SK-N-SH (cell line): ENCODE results near the gene LARGE2. TPM values are rescaled to one million over a fixed set of nuclear protein-coding genes. Genes with fewer than 3 reads are reported as not detected.

Experiments
- CTCF ChIA-PET: fragments of 300-600, 350-600 bp; formaldehyde crosslinking; extraction: SDS; loops from one replicate; lab custom pipeline; 2021; lab: Yijun Ruan, JAX
- POLR2A ChIA-PET: fragments of 350-600 bp; sonication (Branson Sonifier 250); formaldehyde crosslinking; extraction: SDS; loops from one replicate; lab custom pipeline; 2020; ENCODE audit warnings: antibody characterized with exemption, inconsistent platforms; lab: Yijun Ruan, JAX
- DNase-seq: peaks from one replicate; pipeline ENCODE4 v3.0.0; 2012
- H2AFZ ChIP-seq: fragments of 200-600 bp; sonication (generic); 2 replicates; pipeline ENCODE4 v1.8.1; 2016; ENCODE audit warnings: antibody characterized with exemption, mild to moderate bottlenecking, low read depth
- H3F3A ChIP-seq: fragments of 200-600 bp; sonication (generic); replicated peaks from 2 replicates; pipeline ENCODE3; 2016; ENCODE audit warnings: antibody characterized with exemption, mild to moderate bottlenecking; ENCODE audit not compliant: insufficient read depth
- H3K27ac ChIP-seq, 2 experiments: fragments of 200-500 bp in 1 of 2; fragments of 200-600 bp in 1 of 2; sonication (Bioruptor generic) in 1 of 2; sonication (generic), shearing (Covaris generic) in 1 of 2; 2 replicates each; pipeline versions ENCODE4 v1.5.1 to v1.6.1; 2014 to 2016; ENCODE audit warnings: low read depth in 2 of 2, inconsistent platforms in 1 of 2, low read length in 1 of 2, mild to moderate bottlenecking in 1 of 2, mixed read lengths in 1 of 2
- H3K27me3 ChIP-seq: fragments of 200-600 bp; sonication (generic), shearing (Covaris generic); 2 replicates; pipeline ENCODE4 v1.6.1; 2016; ENCODE audit warnings: mixed run types; ENCODE audit not compliant: insufficient read depth
- H3K36me3 ChIP-seq, 2 experiments: fragments of 200-500 bp in 1 of 2; fragments of 200-600 bp in 1 of 2; sonication (Bioruptor generic) in 1 of 2; sonication (generic) in 1 of 2; replicated peaks in 1 of 2; 2 replicates each; pipeline versions ENCODE3 to v1.5.1; 2014 to 2016; ENCODE audit warnings: low read length in 1 of 2, mild to moderate bottlenecking in 1 of 2; ENCODE audit not compliant: insufficient read depth in 2 of 2, control insufficient read depth in 1 of 2
- H3K4me1 ChIP-seq, 2 experiments: fragments of 200-500 bp in 1 of 2; fragments of 200-600 bp in 1 of 2; sonication (Bioruptor generic) in 1 of 2; sonication (generic), shearing (Covaris generic) in 1 of 2; 2 replicates each; pipeline versions ENCODE4 v1.5.1 to v1.6.1; 2014 to 2016; ENCODE audit warnings: low read depth in 1 of 2, low read length in 1 of 2, mixed run types in 1 of 2; ENCODE audit not compliant: insufficient read depth in 2 of 2, control insufficient read depth in 1 of 2
- H3K4me2 ChIP-seq: fragments of 200-600 bp; sonication (generic), shearing (Covaris generic); 2 replicates; pipeline ENCODE4 v1.6.1; 2017; ENCODE audit warnings: mixed run types
- H3K4me3 ChIP-seq, 2 experiments: fragments of 200-500 bp in 1 of 2; fragments of 200-600 bp in 1 of 2; sonication (Bioruptor generic) in 1 of 2; sonication (generic), shearing (Covaris generic) in 1 of 2; 2 replicates each; pipeline versions ENCODE4 v1.5.1 to v1.8.1; 2014 to 2016; ENCODE audit warnings: low read depth in 2 of 2, inconsistent platforms in 1 of 2, low read length in 1 of 2, mild to moderate bottlenecking in 1 of 2, mixed read lengths in 1 of 2, moderate library complexity in 1 of 2
- H3K79me2 ChIP-seq: fragments of 200-600 bp; sonication (generic); 2 replicates; pipeline ENCODE4 v1.8.1; 2017; ENCODE audit warnings: mild to moderate bottlenecking; ENCODE audit not compliant: insufficient read depth
- H3K9ac ChIP-seq: fragments of 200-600 bp; sonication (generic); 2 replicates; pipeline ENCODE4 v1.6.1; 2017; ENCODE audit warnings: mixed run types
- H3K9me2 ChIP-seq: fragments of 200-600 bp; sonication (generic); 2 replicates; pipeline ENCODE4 v1.6.1; 2017; ENCODE audit warnings: mixed run types
- H3K9me3 ChIP-seq: fragments of 200-600 bp; sonication (generic); 2 replicates; pipeline ENCODE4 v1.6.1; 2017; ENCODE audit warnings: mixed run types, mild to moderate bottlenecking, moderate library complexity
- H4K20me1 ChIP-seq: fragments of 200-600 bp; sonication (generic); 2 replicates; pipeline ENCODE4 v1.6.1; 2017; ENCODE audit warnings: mild to moderate bottlenecking, mixed run types; ENCODE audit not compliant: insufficient read depth
- CTCF ChIP-seq: fragments of 200-600 bp; sonication (generic); IDR thresholded peaks from 2 replicates; pipeline ENCODE4 v1.6.1; 2017; ENCODE audit warnings: antibody characterized with exemption, mild to moderate bottlenecking, moderate library complexity
- ELF1 ChIP-seq: IDR thresholded peaks from 2 replicates; pipeline ENCODE4 v1.4.0; 2012
- EZH2phosphoT487 ChIP-seq: fragments of 200-600 bp; sonication (generic); IDR thresholded peaks from 2 replicates; pipeline ENCODE4 v1.6.1; 2017; ENCODE audit warnings: low read depth, mixed run types, mild to moderate bottlenecking, antibody characterized with exemption, moderate library complexity, borderline replicate concordance
- FOSL2 ChIP-seq: IDR thresholded peaks from 2 replicates; pipeline ENCODE4 v1.4.0; 2012; ENCODE audit warnings: low read depth, mild to moderate bottlenecking, moderate library complexity, borderline replicate concordance
- FOXM1 ChIP-seq: IDR thresholded peaks from 2 replicates; pipeline ENCODE4 v1.4.0; 2012; ENCODE audit warnings: low read depth, mild to moderate bottlenecking
- GABPA ChIP-seq: IDR thresholded peaks from 2 replicates; pipeline ENCODE4 v1.4.0; 2012; ENCODE audit warnings: low read depth, mild to moderate bottlenecking
- JUND ChIP-seq: IDR thresholded peaks from 2 replicates; pipeline ENCODE4 v1.4.0; 2012
- MEF2A ChIP-seq: IDR thresholded peaks from 2 replicates; pipeline ENCODE4 v1.4.0; 2012; ENCODE audit warnings: low read depth, borderline replicate concordance
- NFIC ChIP-seq: IDR thresholded peaks from 2 replicates; pipeline ENCODE4 v1.4.0; 2012; ENCODE audit warnings: borderline replicate concordance
- NRF1 ChIP-seq: IDR thresholded peaks from 2 replicates; pipeline ENCODE4 v1.6.1; 2012; ENCODE audit warnings: low read depth, mild to moderate bottlenecking, low read length
- POLR2AphosphoS5 ChIP-seq: IDR thresholded peaks from 2 replicates; pipeline ENCODE4 v1.6.1; 2012; ENCODE audit warnings: low read depth, low read length
- RAD21 ChIP-seq: IDR thresholded peaks from 2 replicates; pipeline ENCODE4 v1.6.1; 2012; ENCODE audit warnings: mild to moderate bottlenecking, low read length
- RXRA ChIP-seq: IDR thresholded peaks from 2 replicates; pipeline ENCODE4 v1.4.0; 2012; ENCODE audit warnings: low read depth, mild to moderate bottlenecking, borderline replicate concordance
- TAF1 ChIP-seq: IDR thresholded peaks from 2 replicates; pipeline ENCODE4 v1.6.1; 2012; ENCODE audit warnings: low read depth, mild to moderate bottlenecking, low read length, moderate library complexity, borderline replicate concordance
- TCF12 ChIP-seq: IDR thresholded peaks from 2 replicates; pipeline ENCODE4 v1.4.0; 2012
- TEAD4 ChIP-seq: IDR thresholded peaks from 2 replicates; pipeline ENCODE4 v1.4.0; 2012; ENCODE audit warnings: mild to moderate bottlenecking, borderline replicate concordance; ENCODE audit not compliant: insufficient read depth
- WGBS: methylation state at CpG from one replicate; pipeline ENCODE4 v1.1.6; 2017; ENCODE audit warnings: low lambda C conversion rate; 5-methylcytosine and 5-hydroxymethylcytosine counted together
- polyA plus RNA-seq, 3 experiments: library from polyadenylated mRNA; depleted of rRNA; stranded (reverse); fragments of >200 nt; gene quantifications; 2 replicates each; pipeline ENCODE4 v1.2.3, GENCODE V29; 2012
- TF ChIP-seq, protein P1 (sequence below): fragments of 150-350 bp; IDR thresholded peaks from 2 replicates; pipeline ENCODE4 v1.6.1; 2017; ENCODE audit warnings: antibody characterized with exemption, low read length, low read depth, borderline replicate concordance

The LARGE2 gene
- polyA plus RNA-seq, 1 of the 3 experiments (the other 2 are of a cell fraction), result 2.4 TPM

DNA sequence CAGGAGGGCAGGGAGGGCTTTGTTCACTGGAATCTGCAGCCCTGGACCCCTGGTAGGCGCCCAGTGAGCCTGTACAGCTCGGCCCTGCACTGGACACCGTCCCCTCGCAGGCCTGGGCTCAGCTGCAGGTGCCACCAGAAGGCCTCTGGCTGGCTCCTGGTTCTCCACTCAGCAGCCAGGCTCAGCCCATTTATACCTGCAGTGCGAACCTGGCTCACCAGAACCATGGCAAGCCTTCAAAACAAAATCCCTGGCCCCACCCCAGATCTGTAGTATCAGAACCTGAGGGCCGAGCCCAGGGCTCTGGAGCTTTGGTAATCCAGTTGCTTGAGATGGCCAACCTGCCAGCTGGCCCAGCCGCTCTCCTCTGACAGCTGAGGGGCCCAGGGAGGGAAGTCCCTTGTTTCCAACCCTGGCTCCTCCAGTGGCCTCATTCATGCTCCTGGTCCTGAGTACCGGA lies 14.5 kb upstream of the LARGE2 start:
- Histone ChIP-seq H3K9ac (no peak overlapping the region), H3K4me1 (peaks cover 0 to 9% of the 10 kb centered on the region in 2 experiments; a peak in 1 of 4 replicates), H3K9me2 (no peaks in the 10 kb centered on the region), H2AFZ (no peak overlapping the region), H3K4me3 (no peak overlapping the region), H3K27ac (peak overlapping the region in 1 of 2 experiments; percentile 30; a peak in 1 of 4 replicates), H4K20me1 (no peaks in the 10 kb centered on the region), H3K27me3 (no peaks in the 10 kb centered on the region), H3K9me3 (no peaks in the 10 kb centered on the region), H3K36me3 (peaks cover 0 to 35% of the 10 kb centered on the region in 2 experiments), H3K4me2 (no peak overlapping the region), H3F3A (no peaks in the 10 kb centered on the region), H3K79me2 (no peaks in the 10 kb centered on the region)
- POLR2A ChIA-PET, result interaction anchor here (0.6 to 3.2 kb wide), 4 partner anchors 9 to 211 kb away, joined by 3 to 15 read pairs (median 4); partner anchors contain the start of gene PEX16
- CTCF ChIA-PET, result interaction anchor here (1.0 to 1.5 kb wide), 3 partner anchors 10 to 36 kb away, joined by 3 to 4 read pairs (median 4); no protein-coding TSS in a partner anchor
- no peak for TF ChIP-seq ELF1
- 0 out of 2 replicates have a peak, but pooled peaks have one; percentile 9 for TF ChIP-seq POLR2AphosphoS5
- whole genome bisulfite sequencing, result 97% methylated on average over 5 of the region's 8 CpGs
- no peak for DNase-seq

- WGBS, result 82% methylated on average over 19 of the region's 32 CpGs
- H2AFZ ChIP-seq, result no peak overlapping the region
- H3K4me2 ChIP-seq, result no peak overlapping the region
- POLR2A ChIA-PET, result interaction anchor here (1.0 to 3.2 kb wide), 2 partner anchors 8 to 97 kb away, joined by 3 to 15 read pairs; partner anchors contain the start of gene PEX16
- H3K9me2 ChIP-seq, result no peaks in the 10 kb centered on the region
- H3K4me1 ChIP-seq, result peaks cover 0 to 9% of the 10 kb centered on the region in 2 experiments; a peak in 1 of 4 replicates
- DNase-seq, result no peak
- no peak overlapping the region for H3K27ac ChIP-seq
- CTCF ChIA-PET, result interaction anchor here (1.0 to 1.8 kb wide), 2 partner anchors 37 to 97 kb away, joined by 3 to 8 read pairs; no protein-coding TSS in a partner anchor
- no peak overlapping the region for H3K4me3 ChIP-seq
- H3K27me3 ChIP-seq, result no peaks in the 10 kb centered on the region
- H3K9ac ChIP-seq, result no peak overlapping the region
- H4K20me1 ChIP-seq, result no peaks in the 10 kb centered on the region
- peaks cover 0 to 36% of the 10 kb centered on the region in 2 experiments for H3K36me3 ChIP-seq
- H3K79me2 ChIP-seq, result no peaks in the 10 kb centered on the region
- TF ChIP-seq FOSL2 (no peak), GABPA (no peak), TCF12 (no peak), TEAD4 (no peak), EZH2phosphoT487 (no peak), NRF1 (no peak), FOXM1 (no peak), TAF1 (no peak), RXRA (no peak), NFIC (no peak), MEF2A (no peak), RAD21 (no peak), CTCF (no peak), JUND (no peak)
- TF ChIP-seq, protein P1, sequence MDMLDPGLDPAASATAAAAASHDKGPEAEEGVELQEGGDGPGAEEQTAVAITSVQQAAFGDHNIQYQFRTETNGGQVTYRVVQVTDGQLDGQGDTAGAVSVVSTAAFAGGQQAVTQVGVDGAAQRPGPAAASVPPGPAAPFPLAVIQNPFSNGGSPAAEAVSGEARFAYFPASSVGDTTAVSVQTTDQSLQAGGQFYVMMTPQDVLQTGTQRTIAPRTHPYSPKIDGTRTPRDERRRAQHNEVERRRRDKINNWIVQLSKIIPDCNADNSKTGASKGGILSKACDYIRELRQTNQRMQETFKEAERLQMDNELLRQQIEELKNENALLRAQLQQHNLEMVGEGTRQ, result no peak
- no peaks in the 10 kb centered on the region for H3F3A ChIP-seq
- H3K9me3 ChIP-seq, result no peaks in the 10 kb centered on the region
Observed at GRCh38 chr11:45909594-45910475, 12.6 kb upstream of the LARGE2 start.
